ENCODE data around the gene ATXN1. TPM values are rescaled to one million over a fixed set of nuclear protein-coding genes. Genes with fewer than 3 reads are reported as not detected.
A peak's percentile ranks its signal among the peaks of the same experiment; 100 is the strongest.
"Not testable (repeated sequence)": the region's sequence is repeated elsewhere in the genome, so short reads cannot be mapped to it uniquely, and the experiment has no call there.

The ATXN1 gene
- total RNA-seq, 1 donor from 2014 or later = 18.4 TPM

GRCh38 chr6:16380220-16380809 is 380.9 kb downstream of the ATXN1 start:
- DNase-seq (ENCODE audit: low read depth) = peak; percentile 13
- TF ChIP-seq CTCF (IDR thresholded peaks at IDR 0.05; ENCODE audit: insufficient read depth, low read length, severe bottlenecking) = no peak
- no peak for FAIRE-seq

DNA sequence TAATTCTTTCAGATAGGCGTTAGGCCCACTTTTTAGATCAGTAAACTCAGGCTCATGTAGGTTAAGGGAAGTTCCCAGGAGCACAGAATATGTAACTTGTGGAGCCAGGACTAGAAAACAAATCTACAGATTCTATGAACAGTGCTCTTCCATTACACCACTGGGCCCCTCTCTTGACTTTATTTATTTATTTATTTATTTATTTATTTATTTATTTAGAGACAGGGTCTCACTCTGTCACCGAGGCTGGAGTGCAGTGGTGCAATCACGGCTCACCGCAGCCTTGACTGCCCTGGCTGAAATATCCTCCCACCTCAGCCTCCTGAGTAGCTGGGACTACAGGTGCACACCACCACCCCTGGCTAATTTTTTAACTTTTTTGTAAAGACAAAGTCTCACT is 382.9 kb downstream of the ATXN1 start:
- not testable (repeated sequence) for H3K27me3 ChIP-seq (ENCODE audit: control insufficient read depth, insufficient read depth, low read length); H3K36me3 ChIP-seq (ENCODE audit: control insufficient read depth, insufficient read depth, low read length); DNase-seq (ENCODE audit: low read depth); H3K4me3 ChIP-seq (ENCODE audit: low read depth, low read length); FAIRE-seq

More at GRCh38 chr6:16380220-16380809, 380.9 kb downstream of the ATXN1 start:
- Histone ChIP-seq H3K4me3 (ENCODE audit: low read depth, low read length) (no peak overlapping the region), H3K27me3 (ENCODE audit: control insufficient read depth, insufficient read depth, low read length) (no peaks in the 10 kb centered on the region), H3K36me3 (ENCODE audit: control insufficient read depth, insufficient read depth, low read length) (no peaks in the 10 kb centered on the region)

DNA sequence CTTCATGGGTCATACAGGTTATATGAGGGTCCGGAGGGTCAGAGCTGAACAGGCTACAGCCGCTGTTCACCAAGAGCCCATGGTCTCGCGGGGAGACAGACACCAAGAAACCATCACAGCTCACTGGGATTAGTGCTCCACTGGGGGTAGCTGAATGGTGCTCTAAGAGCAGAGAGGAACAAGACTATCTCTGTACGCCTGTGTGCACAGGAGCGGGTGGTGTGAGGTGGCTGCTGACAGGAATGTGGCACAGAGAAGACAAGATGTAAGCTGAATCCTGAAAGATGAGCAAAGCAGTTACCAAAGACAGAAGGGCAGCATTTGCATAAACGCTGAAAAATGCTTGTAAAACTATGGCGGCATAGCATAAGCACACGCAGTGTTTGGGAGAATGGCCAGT is 383.8 kb downstream of the ATXN1 start:
- FAIRE-seq = peak; percentile 58
- Histone ChIP-seq H3K36me3 (ENCODE audit: control insufficient read depth, insufficient read depth, low read length) (no peaks in the 10 kb centered on the region), H3K27me3 (ENCODE audit: control insufficient read depth, insufficient read depth, low read length) (no peaks in the 10 kb centered on the region), H3K4me3 (ENCODE audit: low read depth, low read length) (no peak overlapping the region)
- no peak for DNase-seq (ENCODE audit: low read depth)
- no peak for TF ChIP-seq CTCF (IDR thresholded peaks at IDR 0.05; ENCODE audit: insufficient read depth, low read length, severe bottlenecking)

DNA sequence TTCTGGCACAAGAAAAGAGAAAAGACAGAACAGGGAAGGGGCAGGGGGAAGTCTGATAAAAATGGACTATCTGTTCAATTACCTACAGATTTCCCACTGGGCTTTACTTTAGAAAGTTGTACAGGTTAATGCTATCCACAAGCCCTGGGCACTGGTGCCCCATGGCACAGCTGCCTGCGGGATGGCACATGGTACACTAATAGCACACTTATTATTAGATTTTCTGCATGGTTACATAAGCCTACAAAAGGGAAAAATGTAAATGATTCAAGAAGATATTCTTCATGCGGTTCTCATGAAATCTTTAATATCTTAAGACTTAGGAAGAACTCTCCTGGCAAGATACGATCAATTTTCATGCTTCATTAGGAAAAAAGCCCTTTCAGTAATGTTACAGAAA is 385.4 kb downstream of the ATXN1 start:
- FAIRE-seq = no peak

DNA sequence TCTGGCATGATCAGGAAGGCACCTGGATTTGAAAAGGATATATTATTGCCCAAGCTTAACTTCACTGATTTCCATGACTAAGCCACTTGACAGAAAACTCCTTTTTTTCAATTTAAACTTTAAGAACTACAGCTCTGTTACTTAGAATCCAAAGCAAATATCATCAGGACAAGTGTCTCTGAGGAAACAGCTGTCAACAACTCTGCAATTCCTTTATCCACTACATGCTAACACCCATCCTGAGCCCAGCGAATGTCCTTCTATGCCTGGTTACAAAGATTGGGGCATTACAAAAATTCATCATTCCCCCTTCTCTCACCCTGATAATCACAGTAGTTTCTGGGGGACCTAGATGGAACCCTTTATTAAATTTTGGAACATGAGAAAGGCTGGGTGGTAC is 386.1 kb downstream of the ATXN1 start:
- H3K36me3 ChIP-seq (ENCODE audit: control insufficient read depth, insufficient read depth, low read length) = no peaks in the 10 kb centered on the region
- no peak overlapping the region for H3K4me3 ChIP-seq (ENCODE audit: low read depth, low read length)
- TF ChIP-seq CTCF (IDR thresholded peaks at IDR 0.05; ENCODE audit: insufficient read depth, low read length, severe bottlenecking) = no peak
- no peaks in the 10 kb centered on the region for H3K27me3 ChIP-seq (ENCODE audit: control insufficient read depth, insufficient read depth, low read length)
- no peak for DNase-seq (ENCODE audit: low read depth)
- FAIRE-seq = no peak

More for the DNA sequence above, 385.4 kb downstream of the ATXN1 start:
- no peak for DNase-seq (ENCODE audit: low read depth)
- Histone ChIP-seq H3K27me3 (ENCODE audit: control insufficient read depth, insufficient read depth, low read length) (no peaks in the 10 kb centered on the region), H3K36me3 (ENCODE audit: control insufficient read depth, insufficient read depth, low read length) (no peaks in the 10 kb centered on the region), H3K4me3 (ENCODE audit: low read depth, low read length) (no peak overlapping the region)
- no peak for TF ChIP-seq CTCF (IDR thresholded peaks at IDR 0.05; ENCODE audit: insufficient read depth, low read length, severe bottlenecking)

DNA sequence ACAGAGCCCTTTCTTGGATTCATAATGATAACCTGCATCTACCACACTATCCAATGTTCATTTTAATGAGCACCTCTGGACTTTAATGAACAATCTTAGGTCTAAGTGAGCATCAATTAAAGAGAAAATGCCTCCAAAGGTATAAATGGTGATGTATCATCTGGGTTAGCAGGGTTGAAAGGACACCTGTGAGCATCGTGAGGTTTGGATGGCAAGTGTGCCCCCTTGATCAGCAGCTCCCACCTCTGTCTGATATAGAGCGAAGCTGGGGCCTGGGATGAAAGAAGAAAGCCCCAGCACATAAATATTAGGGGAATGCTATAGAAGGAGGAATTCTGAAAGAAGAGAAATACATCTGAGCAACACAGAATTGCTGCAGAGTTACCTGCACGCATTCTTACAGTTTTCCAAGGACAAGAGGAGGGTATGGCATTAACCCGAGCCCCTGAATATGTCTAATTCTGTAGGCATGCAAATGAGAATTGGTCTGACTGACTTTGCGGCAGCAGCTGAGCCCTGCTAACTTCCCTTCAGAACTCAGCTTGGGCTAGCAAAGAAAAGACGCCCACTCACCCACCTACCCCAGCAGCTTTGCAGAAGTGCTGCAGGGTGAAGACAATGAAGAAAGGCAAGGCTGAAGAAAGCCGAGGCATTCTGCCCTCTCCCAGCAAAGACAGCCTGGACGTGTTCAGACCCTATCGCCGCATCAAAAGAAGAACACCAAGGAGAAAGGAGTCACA is 386.6 kb downstream of the ATXN1 start:
- no peaks in the 10 kb centered on the region for H3K36me3 ChIP-seq (ENCODE audit: control insufficient read depth, insufficient read depth, low read length)
- no peak for FAIRE-seq
- no peak for DNase-seq (ENCODE audit: low read depth)
- no peaks in the 10 kb centered on the region for H3K27me3 ChIP-seq (ENCODE audit: control insufficient read depth, insufficient read depth, low read length)
- no peak for TF ChIP-seq CTCF (IDR thresholded peaks at IDR 0.05; ENCODE audit: insufficient read depth, low read length, severe bottlenecking)
- no peak overlapping the region for H3K4me3 ChIP-seq (ENCODE audit: low read depth, low read length)
